Naive B cell (primary cell): ENCODE data around the gene MIEN1. TPM values are rescaled to one million over a fixed set of nuclear protein-coding genes. Genes with fewer than 3 reads are reported as not detected.
A peak's percentile ranks its signal among the peaks of the same experiment; 100 is the strongest.
"Not testable (repeated sequence)": the region's sequence is repeated elsewhere in the genome, so short reads cannot be mapped to it uniquely, and the experiment has no call there.

Experiments
- ATAC-seq, 2 donors: fragments of 150-1000 bp; cut with Tn5 transposase; 2 replicates each; pipeline ENCODE4 v1.10.0; 2021; ENCODE audit warnings: low read depth in 2 of 2, mild to moderate bottlenecking in 2 of 2, moderate library complexity in 2 of 2
- DNase-seq: peaks from one replicate; pipeline ENCODE4 v3.0.0; 2022
- H3K27ac Mint-ChIP-seq, 6 donors: one replicate each; pipeline ENCODE4 v1.8.0; 2020 to 2022; ENCODE audit warnings: mild to moderate bottlenecking in 6 of 6, mixed read lengths in 6 of 6, moderate library complexity in 5 of 6, inconsistent platforms in 2 of 6
- H3K27me3 Mint-ChIP-seq, 3 donors: one replicate each; pipeline ENCODE4 v1.8.0; 2021 to 2022; ENCODE audit warnings: mixed read lengths in 3 of 3, mild to moderate bottlenecking in 1 of 3
- H3K36me3 Mint-ChIP-seq, 2 donors: one replicate each; pipeline ENCODE4 v1.8.0; 2020 to 2022; ENCODE audit warnings: mixed read lengths in 2 of 2, inconsistent platforms in 1 of 2, mild to moderate bottlenecking in 1 of 2
- H3K4me1 Mint-ChIP-seq, 3 donors: one replicate each; pipeline ENCODE4 v1.8.0; 2020 to 2022; ENCODE audit warnings: mixed read lengths in 3 of 3, inconsistent platforms in 1 of 3, mild to moderate bottlenecking in 1 of 3, moderate library complexity in 1 of 3
- H3K4me3 Mint-ChIP-seq, 8 donors: one replicate each; pipeline ENCODE4 v1.8.0; 2020 to 2022; ENCODE audit warnings: mild to moderate bottlenecking in 8 of 8, mixed read lengths in 8 of 8, moderate library complexity in 8 of 8, inconsistent platforms in 2 of 8
- H3K9me3 Mint-ChIP-seq, 7 donors: one replicate each; pipeline ENCODE4 v1.8.0; 2020 to 2022; ENCODE audit warnings: mixed read lengths in 7 of 7, mild to moderate bottlenecking in 5 of 7, inconsistent platforms in 2 of 7, moderate library complexity in 1 of 7
- polyA plus RNA-seq, 6 donors: library from polyadenylated mRNA; unstranded; fragments of 300-500 nt; fragmentation: Illumina TruSeq; gene quantifications; one replicate each; pipeline ENCODE4 v1.2.3, GENCODE V29; 2021; ENCODE audit warnings: low read depth in 6 of 6

The MIEN1 gene
- polyA plus RNA-seq, 6 donors from 2014 or later, result 99.3 to 135 (median 123) TPM

GRCh38 chr17:39702901-39703893 lies 27.1 kb downstream of the MIEN1 start:
- DNase-seq (no peak), ATAC-seq (peak; percentile 67 to 79)
- Mint-ChIP-seq H3K27ac (peak overlapping the region in 1 of 6 donors; percentile 89), H3K36me3 (peaks cover 0 to 19% of the 10 kb centered on the region in 2 donors), H3K4me1 (peaks cover 23 to 33% (median 27%) of the 10 kb centered on the region in 3 donors), H3K9me3 (no peaks in the 10 kb centered on the region), H3K4me3 (no peak overlapping the region), H3K27me3 (peaks cover 23 to 34% (median 30%) of the 10 kb centered on the region in 3 donors)

DNA sequence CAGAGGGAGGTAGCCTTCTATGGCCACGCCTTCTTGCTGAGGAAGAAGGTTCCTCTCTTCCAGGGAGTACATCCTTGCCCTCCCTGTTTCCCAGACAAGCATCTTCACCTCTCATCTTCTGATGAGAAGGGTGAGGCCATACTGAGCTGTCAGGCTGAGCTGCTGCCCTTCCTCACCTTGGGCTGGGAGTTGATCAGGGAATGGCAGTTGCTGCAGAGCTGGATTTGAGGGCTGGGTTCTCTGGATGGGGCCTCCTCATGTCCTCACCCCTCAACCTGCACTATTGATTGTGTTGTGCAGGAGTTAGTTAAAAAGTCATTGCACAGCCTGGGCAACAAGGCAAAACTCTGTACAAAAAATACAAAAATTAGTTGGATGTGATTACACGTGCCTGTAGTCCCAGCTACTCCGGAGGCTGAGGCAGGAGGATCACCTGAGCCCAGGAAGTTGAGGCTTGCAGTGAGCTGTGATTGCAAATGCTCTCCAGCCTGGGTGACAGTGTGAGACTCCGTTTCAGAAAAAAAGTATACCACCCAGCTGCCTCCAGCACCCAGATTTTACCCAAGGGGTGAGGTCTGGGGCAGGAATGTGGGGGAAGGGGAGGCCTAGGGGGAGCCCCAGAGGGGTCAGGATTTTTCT lies 28.4 kb downstream of the MIEN1 start:
- H3K9me3 Mint-ChIP-seq, result no peaks in the 10 kb centered on the region
- no peak for DNase-seq
- H3K27me3 Mint-ChIP-seq, result peaks cover 28 to 41% (median 38%) of the 10 kb centered on the region in 3 donors
- no peak for ATAC-seq
- peaks cover 0 to 26% of the 10 kb centered on the region in 2 donors for H3K36me3 Mint-ChIP-seq
- peaks cover 14 to 28% (median 22%) of the 10 kb centered on the region in 3 donors for H3K4me1 Mint-ChIP-seq
- no peak overlapping the region for H3K27ac Mint-ChIP-seq
- H3K4me3 Mint-ChIP-seq, result no peak overlapping the region

- Mint-ChIP-seq H3K9me3 (no peaks in the 10 kb centered on the region), H3K4me3 (peak overlapping the region in 3 of 8 donors; percentile 39 to 69 (median 61)), H3K27me3 (peaks cover 28 to 41% (median 38%) of the 10 kb centered on the region in 3 donors), H3K27ac (peak overlapping the region in 1 of 6 donors; percentile 81), H3K36me3 (peaks cover 0 to 26% of the 10 kb centered on the region in 2 donors), H3K4me1 (peaks cover 10 to 25% (median 22%) of the 10 kb centered on the region in 3 donors)
- no peak for DNase-seq
- ATAC-seq, result no peak
Observed at GRCh38 chr17:39701012-39701783, 29.1 kb downstream of the MIEN1 start.

DNA sequence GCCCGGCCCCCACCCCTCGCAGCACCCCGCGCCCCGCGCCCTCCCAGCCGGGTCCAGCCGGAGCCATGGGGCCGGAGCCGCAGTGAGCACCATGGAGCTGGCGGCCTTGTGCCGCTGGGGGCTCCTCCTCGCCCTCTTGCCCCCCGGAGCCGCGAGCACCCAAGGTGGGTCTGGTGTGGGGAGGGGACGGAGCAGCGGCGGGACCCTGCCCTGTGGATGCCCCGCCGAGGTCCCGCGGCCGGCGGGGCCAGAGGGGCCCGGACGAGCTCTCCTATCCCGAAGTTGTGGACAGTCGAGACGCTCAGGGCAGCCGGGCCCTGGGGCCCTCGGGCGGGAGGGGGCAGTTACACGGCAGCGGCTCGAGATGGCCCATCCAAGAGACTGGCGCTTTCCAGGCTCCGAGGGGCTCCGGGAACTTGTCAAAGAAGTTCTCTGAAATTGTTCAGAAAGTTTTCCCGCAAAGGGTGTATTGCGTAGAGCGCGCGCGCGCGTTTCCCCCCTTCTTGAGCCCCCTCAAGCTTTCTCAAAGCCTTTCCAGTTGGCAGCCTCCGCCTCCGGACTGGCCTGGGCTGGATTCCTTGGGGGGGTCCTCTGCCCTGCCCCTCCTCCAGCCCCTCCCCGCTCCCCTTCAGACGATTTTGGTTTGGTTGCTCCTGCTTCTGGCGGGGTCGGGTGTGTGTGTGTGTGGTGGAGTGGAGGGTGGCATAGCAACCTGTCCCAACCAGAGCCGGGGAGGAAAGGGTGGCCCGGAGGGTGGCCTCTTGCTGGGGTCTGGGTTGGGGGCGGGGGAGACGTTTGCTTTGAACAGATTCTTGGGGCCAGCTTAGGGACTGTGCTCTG lies 30.0 kb downstream of the MIEN1 start:
- Mint-ChIP-seq H3K4me1 (peaks cover 10 to 25% (median 22%) of the 10 kb centered on the region in 3 donors), H3K27me3 (peaks cover 28 to 41% (median 38%) of the 10 kb centered on the region in 3 donors), H3K27ac (no peak overlapping the region), H3K36me3 (peaks cover 0 to 26% of the 10 kb centered on the region in 2 donors), H3K4me3 (peak overlapping the region in 4 of 8 donors; percentile 61 to 72 (median 68)), H3K9me3 (no peaks in the 10 kb centered on the region)
- ATAC-seq (peak in 1 of 2 donors; percentile 14), DNase-seq (no peak)

- Mint-ChIP-seq H3K4me1 (peaks cover 10 to 25% (median 22%) of the 10 kb centered on the region in 3 donors), H3K27me3 (peaks cover 28 to 41% (median 38%) of the 10 kb centered on the region in 3 donors), H3K9me3 (no peaks in the 10 kb centered on the region), H3K4me3 (peak within 1 kb of the TSS; percentile 47 to 87 (median 66)), H3K36me3 (peaks cover 0 to 29% of the 10 kb centered on the region in 2 donors), H3K27ac (peak within 1 kb of the TSS in 1 of 6 donors; percentile 85)
- DNase-seq (no peak), ATAC-seq (no peak)
Observed at GRCh38 chr17:39699818-39700147, 30.5 kb downstream of the MIEN1 start, which contains the start of gene ERBB2. Gene ERBB2 (plus strand): TSS chr17:39700064. CDS start chr17:39700239, 175 bp downstream.

DNA sequence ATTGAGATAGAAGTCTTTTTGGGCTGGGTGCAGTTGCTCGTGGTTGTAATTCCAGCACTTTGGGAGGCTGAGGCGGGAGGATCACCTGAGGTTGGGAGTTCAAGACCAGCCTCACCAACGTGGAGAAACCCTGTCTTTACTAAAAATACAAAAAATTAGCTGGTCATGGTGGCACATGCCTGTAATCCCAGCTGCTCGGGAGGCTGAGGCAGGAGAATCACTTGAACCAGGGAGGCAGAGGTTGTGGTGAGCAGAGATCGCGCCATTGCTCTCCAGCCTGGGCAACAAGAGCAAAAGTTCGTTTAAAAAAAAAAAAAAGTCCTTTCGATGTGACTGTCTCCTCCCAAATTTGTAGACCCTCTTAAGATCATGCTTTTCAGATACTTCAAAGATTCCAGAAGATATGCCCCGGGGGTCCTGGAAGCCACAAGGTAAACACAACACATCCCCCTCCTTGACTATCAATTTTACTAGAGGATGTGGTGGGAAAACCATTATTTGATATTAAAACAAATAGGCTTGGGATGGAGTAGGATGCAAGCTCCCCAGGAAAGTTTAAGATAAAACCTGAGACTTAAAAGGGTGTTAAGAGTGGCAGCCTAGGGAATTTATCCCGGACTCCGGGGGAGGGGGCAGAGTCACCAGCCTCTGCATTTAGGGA lies 31.0 kb downstream of the MIEN1 start:
- not testable (repeated sequence) for H3K9me3 Mint-ChIP-seq, H3K27ac Mint-ChIP-seq, DNase-seq, ATAC-seq
- Mint-ChIP-seq H3K4me3 (peak overlapping the region; percentile 9 to 87 (median 66)), H3K36me3 (peaks cover 0 to 34% of the 10 kb centered on the region in 2 donors), H3K4me1 (peaks cover 10 to 25% (median 25%) of the 10 kb centered on the region in 3 donors), H3K27me3 (peaks cover 28 to 41% (median 38%) of the 10 kb centered on the region in 3 donors)

GRCh38 chr17:39697961-39698360 lies 32.4 kb downstream of the MIEN1 start:
- no peak for ATAC-seq
- Mint-ChIP-seq H3K27ac (no peak overlapping the region), H3K9me3 (no peaks in the 10 kb centered on the region), H3K4me1 (peaks cover 10 to 20% (median 20%) of the 10 kb centered on the region in 3 donors), H3K4me3 (no peak overlapping the region), H3K27me3 (peaks cover 28 to 41% (median 38%) of the 10 kb centered on the region in 3 donors), H3K36me3 (peaks cover 0 to 35% of the 10 kb centered on the region in 2 donors)
- DNase-seq, result no peak

- no peak for DNase-seq
- no peak overlapping the region for H3K27ac Mint-ChIP-seq
- peaks cover 28 to 38% (median 36%) of the 10 kb centered on the region in 3 donors for H3K27me3 Mint-ChIP-seq
- ATAC-seq, result no peak
- H3K9me3 Mint-ChIP-seq, result no peaks in the 10 kb centered on the region
- H3K36me3 Mint-ChIP-seq, result peaks cover 0 to 35% of the 10 kb centered on the region in 2 donors
- no peak overlapping the region for H3K4me3 Mint-ChIP-seq
- H3K4me1 Mint-ChIP-seq, result peaks cover 10 to 20% (median 20%) of the 10 kb centered on the region in 3 donors
Observed at GRCh38 chr17:39696731-39697130, 33.6 kb downstream of the MIEN1 start.

DNA sequence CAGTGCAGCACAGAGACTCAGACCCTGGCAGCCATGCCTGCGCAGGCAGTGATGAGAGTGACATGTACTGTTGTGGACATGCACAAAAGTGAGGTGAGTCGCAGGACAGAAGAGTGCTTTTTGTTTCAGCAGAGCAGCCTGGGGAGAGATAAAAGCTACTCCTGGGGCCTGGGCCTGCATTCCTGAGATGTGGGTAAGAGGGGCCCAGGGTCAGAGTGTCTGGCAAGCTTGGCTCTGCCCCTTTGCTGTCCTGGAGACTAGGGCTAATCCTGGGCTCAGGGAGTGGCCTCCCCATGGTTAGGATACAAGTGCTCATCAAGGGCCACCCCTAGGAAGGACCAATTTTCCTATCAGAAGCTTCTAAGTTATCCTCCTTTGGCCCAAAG lies 35.2 kb downstream of the MIEN1 start:
- Mint-ChIP-seq H3K4me3 (no peak overlapping the region), H3K9me3 (no peaks in the 10 kb centered on the region), H3K27ac (peak overlapping the region in 1 of 6 donors; percentile 28), H3K27me3 (peaks cover 18 to 24% (median 23%) of the 10 kb centered on the region in 3 donors), H3K36me3 (peaks cover 0 to 28% of the 10 kb centered on the region in 2 donors), H3K4me1 (peaks cover 4 to 11% (median 7%) of the 10 kb centered on the region in 3 donors)
- ATAC-seq (no peak), DNase-seq (no peak)

DNA sequence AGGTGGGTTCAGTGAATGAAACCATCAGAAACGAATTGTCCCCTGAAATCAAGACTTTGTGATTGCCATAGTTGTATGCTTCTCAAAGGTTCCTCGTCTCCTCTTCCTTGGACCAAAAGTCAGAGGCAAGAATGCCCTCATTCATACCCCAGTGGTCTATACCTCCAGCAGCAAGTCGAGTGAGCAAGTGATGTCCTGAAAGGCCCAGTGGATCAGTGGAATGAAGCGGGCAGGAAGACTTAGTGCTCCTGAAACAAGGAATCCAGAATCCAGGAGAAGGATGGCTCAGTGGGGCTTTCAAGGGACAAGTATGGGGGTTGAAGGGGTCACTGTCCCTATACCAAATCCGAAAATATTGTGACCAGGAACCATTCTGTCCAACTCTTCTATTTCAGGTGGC lies 35.7 kb downstream of the MIEN1 start:
- Mint-ChIP-seq H3K27ac (peak overlapping the region in 1 of 6 donors; percentile 40), H3K9me3 (no peaks in the 10 kb centered on the region)

DNA sequence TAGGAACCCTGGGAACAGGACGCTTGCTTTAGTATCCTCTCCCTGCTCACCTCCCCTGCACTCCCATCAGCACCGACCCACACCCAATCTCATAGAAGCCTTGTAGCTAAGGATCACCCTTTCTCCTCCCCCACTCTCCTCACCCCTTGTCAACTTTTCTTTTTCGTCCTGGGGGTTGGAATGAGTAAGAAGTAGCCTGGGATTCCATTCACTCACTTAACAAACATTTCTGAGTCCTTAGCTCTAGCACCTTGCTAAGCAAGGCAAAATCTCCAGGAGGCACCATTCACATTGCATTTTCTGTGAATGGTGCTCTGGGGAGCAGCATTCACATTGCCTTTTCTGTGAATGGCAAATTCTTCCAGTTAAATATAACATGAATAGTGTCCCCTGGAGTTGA lies 41.4 kb downstream of the MIEN1 start:
- Mint-ChIP-seq H3K27me3 (no peaks in the 10 kb centered on the region), H3K27ac (peak overlapping the region in 1 of 6 donors; percentile 97), H3K4me1 (peaks cover 24 to 29% (median 26%) of the 10 kb centered on the region in 3 donors), H3K9me3 (peaks cover 0 to 6% (median 0%) of the 10 kb centered on the region in 7 donors), H3K36me3 (peaks cover 5 to 20% of the 10 kb centered on the region in 2 donors), H3K4me3 (peak overlapping the region; percentile 97 to 99 (median 98))
- no peak for DNase-seq
- no peak for ATAC-seq

More for the DNA sequence above, 35.7 kb downstream of the MIEN1 start:
- H3K27me3 Mint-ChIP-seq, result peaks cover 14 to 19% (median 18%) of the 10 kb centered on the region in 3 donors
- H3K4me3 Mint-ChIP-seq, result no peak overlapping the region
- H3K36me3 Mint-ChIP-seq, result peaks cover 0 to 25% of the 10 kb centered on the region in 2 donors
- ATAC-seq (no peak), DNase-seq (no peak)
- H3K4me1 Mint-ChIP-seq, result peaks cover 1 to 7% (median 3%) of the 10 kb centered on the region in 3 donors
